ENCODE results near the gene MAGI2.

DNA sequence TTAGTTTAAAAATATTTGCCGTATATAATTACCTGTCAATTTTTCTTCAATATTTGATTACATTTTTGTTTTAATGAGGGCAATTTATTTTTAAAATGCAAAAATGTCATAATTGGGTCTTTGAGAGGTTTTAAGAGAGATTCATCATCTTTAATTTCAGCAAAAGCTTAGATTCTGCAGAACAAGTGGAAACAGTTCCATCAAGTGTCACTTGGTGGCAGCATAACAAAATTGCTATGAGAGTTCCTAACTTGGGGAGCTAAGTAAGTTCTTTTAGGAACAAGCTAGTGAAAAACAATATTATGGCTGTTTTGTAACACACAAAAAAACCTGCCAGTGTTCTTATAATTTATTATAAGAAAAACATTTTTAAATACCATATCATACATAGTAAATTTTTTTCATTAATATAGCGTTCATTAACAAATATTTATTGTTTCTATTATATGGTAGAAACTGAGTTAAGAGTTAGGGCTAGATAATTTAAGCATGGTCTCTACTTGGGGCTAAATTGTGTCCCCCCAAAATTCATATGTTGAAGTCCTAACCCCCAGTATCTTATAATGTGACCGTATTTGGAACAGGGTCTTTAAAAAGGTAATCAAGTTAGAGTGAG, 155.2 kb downstream of the MAGI2 start:
- TF ChIP-seq, protein P1, sequence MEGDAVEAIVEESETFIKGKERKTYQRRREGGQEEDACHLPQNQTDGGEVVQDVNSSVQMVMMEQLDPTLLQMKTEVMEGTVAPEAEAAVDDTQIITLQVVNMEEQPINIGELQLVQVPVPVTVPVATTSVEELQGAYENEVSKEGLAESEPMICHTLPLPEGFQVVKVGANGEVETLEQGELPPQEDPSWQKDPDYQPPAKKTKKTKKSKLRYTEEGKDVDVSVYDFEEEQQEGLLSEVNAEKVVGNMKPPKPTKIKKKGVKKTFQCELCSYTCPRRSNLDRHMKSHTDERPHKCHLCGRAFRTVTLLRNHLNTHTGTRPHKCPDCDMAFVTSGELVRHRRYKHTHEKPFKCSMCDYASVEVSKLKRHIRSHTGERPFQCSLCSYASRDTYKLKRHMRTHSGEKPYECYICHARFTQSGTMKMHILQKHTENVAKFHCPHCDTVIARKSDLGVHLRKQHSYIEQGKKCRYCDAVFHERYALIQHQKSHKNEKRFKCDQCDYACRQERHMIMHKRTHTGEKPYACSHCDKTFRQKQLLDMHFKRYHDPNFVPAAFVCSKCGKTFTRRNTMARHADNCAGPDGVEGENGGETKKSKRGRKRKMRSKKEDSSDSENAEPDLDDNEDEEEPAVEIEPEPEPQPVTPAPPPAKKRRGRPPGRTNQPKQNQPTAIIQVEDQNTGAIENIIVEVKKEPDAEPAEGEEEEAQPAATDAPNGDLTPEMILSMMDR (IDR thresholded peaks at IDR 0.05 in 2 of 3, conservative IDR thresholded peaks at IDR 0.05 in 1 of 3; ENCODE audit: borderline replicate concordance in 1 of 3, insufficient read depth in 1 of 3, low read depth in 2 of 3, low read length in 2 of 3), result peak; percentile 56 to 70 (median 68); a peak in 5 of 6 replicates
- TF ChIP-seq CEBPB (IDR thresholded peaks at IDR 0.05; ENCODE audit: low read depth) (no peak), POLR2A (IDR thresholded peaks at IDR 0.05; ENCODE audit: borderline replicate concordance, extremely low read depth, insufficient read depth, insufficient read length) (no peak), FOSL1 (IDR thresholded peaks at IDR 0.05; ENCODE audit: low read depth) (no peak), YY1 (IDR thresholded peaks at IDR 0.05; ENCODE audit: extremely low read depth, insufficient replicate concordance, low read depth, low read length) (no peak)
